GM18508 (cell line): ENCODE measurements around the gene APOC3.
"Not testable (repeated sequence)": the region's sequence is repeated elsewhere in the genome, so short reads cannot be mapped to it uniquely, and the experiment has no call there.

Experiments used
- ATAC-seq: cut with Tn5 transposase; IDR thresholded peaks from one replicate; pipeline ENCODE4 v1.9.1; 2021; ENCODE audit warnings: moderate number of reproducible peaks; ENCODE audit not compliant: insufficient read depth, unreplicated experiment

Gene APOC3

DNA sequence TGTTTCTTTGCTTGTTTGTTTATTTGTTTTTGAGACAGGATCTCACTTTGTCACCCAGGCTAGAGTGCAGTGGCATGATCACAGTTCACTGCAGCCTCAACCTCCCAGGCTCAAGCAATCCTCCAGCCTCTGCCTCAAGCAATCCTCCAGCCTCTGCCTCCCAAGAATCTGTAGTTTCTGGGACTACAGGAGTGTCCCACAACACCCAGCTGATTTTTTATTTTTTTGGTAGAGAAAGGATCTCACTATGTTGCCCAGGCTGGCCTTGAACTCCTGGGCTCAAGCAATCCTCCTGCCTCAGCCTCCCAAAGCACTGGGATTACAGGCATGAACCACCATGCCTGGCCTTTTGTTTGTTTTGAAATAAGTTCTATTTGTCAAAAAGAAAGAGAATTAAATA, 28.0 kb upstream of the APOC3 start:
- not testable (repeated sequence) for ATAC-seq

DNA sequence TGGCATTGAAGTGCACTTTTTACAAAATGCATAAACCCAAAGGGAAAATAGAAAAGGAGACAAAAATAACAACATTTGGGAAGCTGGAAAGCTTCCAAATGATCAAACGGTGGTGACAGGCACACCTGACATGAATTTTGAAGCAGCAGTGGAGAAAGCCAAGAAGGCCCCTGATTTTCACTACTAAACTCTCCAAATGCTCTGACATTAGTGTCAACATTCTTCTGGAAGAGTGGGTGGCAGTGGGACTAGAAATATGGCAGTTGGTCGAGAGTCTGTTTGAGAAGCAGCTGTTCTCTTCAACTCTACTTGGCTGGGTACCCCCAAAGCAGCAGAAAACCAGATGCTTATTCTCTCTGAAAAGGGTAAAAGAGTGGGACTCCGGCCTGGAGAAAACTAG, 25.7 kb upstream of the APOC3 start:
- no peak for ATAC-seq

DNA sequence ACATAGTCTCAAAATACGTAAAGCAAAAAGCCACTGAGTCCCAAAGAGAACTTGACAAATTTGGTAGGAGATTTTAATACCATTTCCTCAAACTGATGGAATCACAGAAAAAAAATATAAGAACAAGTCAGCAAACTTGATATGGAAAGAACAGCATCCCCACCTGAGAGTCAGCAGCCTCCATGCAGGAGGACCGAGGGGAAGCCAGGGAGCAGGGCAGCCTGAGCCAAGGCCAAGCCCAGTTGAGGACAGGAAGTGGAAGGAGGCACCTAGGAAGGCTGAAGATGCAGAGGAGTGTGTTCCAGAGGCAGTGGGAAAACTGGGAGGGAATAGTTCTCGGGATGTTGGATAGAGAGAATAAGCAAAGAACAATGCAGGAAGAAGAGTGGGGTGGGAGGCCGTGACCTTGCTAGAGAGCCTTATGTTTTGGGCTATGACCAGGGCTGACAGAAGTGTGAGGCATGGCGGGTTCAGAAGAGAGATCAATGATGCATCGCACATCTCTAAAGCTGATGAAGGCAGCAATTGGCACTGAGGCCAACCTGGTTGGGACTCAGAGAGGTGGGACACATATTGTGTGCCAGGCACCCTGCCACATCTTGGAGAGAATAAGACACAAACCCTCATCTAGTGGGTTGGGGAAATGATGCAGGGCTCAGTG, 22.0 kb upstream of the APOC3 start:
- ATAC-seq, result no peak

DNA sequence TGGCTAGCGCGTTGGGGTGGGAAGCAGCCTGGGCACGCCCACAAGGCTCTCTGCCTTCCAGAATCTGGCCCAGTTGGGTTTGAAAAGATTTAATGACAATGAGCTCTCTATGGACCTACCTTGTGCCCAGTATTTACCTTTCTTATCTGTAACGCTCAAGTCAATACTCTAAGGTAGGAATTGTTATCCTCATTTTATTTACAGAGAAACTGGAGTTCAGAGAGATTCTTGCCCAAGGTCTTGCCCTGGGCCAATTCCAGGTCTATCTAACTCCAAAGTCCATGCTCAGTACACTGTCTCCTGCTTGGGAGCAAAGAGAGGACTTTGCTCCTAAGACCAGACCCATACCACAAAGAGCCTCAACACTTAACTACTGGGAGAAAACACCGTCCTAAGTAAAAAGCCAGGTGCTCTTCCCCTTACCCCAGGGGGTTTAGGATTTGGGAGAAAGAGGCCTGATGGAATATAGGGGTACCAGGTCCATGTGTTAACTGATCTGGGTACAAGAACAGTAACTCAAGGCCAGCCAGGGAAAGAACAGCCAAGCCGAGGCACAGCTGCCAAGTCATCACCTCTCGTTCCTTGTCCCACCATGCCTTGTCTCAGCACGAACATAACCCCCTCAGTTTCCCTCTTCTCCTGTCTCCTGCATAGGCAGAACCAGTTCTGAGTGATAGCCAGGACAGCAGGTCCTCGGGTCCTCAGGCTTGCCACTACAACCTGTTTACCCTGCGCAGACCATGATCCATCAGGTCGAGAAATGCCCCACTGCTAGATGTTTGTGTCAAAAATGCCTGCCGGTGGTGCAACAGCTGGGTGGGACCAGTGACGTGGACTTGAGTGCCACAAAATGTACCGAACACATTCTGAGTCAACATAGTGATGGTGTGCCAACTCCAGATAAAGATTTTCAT, 21.2 kb upstream of the APOC3 start:
- no peak for ATAC-seq

DNA sequence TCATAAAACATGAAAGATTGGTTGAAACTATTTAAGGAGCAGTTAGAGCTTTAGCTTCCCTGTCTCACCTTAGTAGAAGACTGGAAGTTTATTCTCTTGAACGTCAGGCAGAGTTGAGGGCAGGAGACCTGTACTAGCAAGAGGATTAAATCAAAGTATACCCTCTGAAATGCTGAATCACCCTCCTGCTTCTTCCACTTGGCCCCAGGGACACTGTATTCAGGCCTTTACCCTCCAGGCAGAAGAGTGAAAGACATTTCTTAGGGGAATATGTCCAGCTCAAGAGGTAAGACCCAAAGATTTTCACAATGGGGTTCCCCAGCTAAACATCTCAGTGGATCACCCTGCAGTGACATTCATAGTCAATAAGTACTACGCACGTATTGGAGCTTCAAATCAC, 18.5 kb upstream of the APOC3 start:
- no peak for ATAC-seq

DNA sequence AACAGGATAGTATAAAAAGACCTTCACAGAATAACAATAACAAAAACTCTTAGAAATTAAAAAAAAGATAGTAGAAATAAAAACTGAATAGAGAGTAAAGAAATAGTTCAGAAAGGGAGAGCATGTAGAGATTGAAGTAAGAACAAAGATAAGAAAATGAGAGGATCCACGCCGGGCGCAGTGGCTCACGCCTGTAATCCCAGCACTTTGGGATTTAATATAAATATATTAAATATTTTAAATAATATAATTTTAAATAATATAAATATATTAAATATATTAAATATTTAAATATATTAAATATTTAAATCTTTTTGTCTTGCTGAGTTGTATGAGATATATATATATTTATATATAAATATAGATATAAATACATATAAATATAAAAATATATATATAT, 17.6 kb upstream of the APOC3 start:
- ATAC-seq, result no peak

DNA sequence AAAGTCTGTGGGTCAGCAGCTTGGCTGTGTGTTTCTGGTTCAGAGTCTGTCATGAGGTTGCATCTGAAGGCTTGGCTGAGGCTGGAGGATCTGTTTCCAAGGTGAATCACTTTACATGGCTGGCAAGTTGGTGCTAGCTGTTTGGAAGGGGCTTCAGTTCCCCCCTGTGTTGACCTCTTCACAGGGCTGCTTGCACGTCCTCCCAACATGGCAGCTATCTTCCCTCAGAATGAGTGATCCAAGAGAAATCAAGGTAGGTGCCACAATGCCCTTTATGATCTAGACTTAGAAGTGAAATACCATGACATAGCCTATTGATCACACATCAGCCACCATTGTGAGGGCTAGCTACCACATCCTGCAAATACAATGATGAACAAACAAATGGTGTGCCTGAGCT, 16.5 kb upstream of the APOC3 start:
- no peak for ATAC-seq

DNA sequence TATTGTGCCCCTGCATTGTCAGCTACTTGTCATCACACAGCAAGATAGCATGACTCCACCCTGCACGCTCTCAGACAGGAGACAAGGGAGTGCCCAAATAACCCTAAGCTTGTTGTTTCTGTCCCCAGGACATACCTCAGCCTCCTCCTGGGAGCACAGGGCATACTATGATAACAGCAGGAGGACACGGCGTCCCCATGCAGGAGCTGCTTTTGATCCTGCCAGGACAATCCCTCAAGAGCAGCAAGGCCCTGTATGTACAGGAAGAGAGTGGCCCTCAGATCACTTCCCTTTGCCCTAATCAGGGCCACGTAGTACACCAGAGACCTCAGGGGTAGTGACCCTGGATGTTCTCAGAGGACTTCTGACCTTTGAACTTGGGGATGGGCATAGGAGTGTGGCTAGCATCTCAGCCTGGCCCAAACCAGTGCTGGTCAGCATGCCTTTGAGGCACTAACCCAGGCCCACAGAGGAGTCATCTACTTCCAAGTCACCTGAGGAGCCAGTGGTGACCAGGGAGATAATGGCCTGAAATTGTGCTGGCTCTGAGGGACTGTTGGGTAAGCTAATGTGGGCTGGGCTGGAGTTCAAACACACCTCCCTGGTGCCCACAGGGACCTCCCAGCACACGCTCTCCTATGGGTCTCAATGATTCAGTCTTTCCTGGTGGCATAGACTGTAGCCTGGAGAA, 15.8 kb upstream of the APOC3 start:
- ATAC-seq, result no peak

DNA sequence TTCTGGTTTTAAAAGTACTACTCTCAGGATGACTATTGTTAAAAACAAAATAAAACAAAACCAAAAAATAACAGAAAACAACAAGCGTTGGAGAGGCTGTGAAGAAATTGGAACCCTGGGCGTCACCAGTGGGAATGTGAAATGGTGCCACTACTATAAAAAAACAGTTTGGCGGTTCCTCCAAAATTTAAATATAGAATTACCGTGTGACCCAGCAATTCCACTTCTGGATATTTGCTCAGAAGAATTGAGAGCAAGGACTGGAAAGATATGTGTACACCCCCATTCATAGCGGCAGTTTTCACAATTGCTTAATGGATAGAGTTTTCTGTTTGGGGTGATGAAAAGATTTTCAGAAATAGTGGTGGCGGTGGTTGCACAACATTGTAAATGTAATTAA, 15.2 kb upstream of the APOC3 start:
- no peak for ATAC-seq

DNA sequence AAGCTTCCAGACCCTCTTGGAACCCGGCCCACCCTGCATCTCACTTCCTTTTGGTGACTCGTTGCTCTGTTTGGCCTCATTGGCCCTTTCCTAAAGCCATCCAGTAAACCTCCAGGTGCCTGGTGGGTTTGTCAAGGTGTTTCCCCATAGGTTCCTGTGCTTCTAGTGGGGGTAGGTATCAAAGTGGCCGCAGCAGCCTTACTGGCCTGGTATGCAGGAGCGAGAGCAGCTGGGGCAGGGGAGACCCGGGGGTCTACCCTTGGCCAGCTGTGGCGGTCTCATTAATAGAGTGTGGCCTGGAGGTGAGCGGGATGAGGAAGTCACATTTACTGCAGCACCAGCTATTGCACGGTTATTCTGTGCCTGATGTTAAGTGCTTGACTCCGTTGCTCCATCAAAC, 10.7 kb upstream of the APOC3 start:
- ATAC-seq, result no peak

DNA sequence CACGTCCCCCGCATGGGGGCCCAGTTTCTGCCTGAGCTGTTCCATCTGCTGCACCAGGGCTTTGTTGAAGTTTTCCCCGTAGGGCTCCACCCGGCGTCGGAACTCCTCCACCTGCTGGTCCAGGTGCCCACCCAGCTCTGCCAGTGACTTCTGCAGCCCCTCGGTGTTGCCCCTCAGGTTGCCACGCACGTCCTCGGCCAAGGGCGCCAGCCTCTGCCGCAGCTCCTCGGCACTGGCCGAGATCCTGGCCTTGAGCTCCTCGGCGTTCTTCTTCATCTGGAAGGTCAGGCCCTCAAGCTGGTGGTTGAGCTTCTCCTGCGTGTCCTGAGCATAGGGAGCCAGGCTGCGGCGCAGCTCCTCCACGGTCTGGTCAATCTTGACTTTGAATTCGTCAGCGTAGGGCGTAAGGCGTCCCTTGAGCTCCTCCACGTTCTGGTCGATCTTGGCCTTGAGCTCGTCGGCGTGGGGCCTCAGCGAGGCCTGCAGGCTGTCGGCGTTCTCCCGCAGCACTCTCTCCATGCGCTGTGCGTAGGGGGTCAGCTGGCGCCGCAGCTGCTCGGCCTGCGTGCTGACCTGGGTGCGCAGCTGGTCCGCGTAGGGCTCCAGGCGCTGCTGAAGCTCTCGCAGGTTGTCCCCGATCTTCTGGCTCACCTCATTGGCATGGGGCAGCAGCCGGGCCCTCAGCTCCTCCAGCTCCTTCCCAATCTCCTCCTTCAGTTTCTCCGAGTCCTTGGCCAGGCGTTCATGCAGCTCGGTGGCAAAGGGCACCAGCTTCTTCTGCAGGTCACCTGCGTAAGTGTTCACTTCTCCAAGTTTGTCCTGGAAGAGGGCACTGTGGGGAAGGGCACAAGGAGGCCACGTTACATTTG, 8.4 kb upstream of the APOC3 start:
- ATAC-seq, result no peak

DNA sequence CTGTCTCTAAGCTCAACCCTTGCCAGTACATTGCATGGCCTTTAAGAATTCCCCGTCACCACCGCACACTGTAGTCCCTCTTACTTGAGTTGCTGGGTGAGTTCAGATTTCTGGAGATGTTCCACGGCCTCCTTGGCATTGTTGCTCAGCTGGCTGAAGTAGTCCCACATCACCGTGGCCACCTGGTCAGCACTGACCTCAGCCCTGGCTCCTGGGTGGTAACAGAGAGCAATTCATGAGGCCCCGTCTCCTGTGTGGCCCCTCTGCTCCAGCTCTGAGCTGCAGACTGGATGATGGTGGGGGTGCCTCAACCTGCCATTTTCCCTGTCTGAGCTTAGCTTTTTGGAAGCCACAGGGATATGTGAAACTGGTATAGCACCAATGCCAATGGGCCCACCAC, 7.1 kb upstream of the APOC3 start:
- ATAC-seq, result no peak

DNA sequence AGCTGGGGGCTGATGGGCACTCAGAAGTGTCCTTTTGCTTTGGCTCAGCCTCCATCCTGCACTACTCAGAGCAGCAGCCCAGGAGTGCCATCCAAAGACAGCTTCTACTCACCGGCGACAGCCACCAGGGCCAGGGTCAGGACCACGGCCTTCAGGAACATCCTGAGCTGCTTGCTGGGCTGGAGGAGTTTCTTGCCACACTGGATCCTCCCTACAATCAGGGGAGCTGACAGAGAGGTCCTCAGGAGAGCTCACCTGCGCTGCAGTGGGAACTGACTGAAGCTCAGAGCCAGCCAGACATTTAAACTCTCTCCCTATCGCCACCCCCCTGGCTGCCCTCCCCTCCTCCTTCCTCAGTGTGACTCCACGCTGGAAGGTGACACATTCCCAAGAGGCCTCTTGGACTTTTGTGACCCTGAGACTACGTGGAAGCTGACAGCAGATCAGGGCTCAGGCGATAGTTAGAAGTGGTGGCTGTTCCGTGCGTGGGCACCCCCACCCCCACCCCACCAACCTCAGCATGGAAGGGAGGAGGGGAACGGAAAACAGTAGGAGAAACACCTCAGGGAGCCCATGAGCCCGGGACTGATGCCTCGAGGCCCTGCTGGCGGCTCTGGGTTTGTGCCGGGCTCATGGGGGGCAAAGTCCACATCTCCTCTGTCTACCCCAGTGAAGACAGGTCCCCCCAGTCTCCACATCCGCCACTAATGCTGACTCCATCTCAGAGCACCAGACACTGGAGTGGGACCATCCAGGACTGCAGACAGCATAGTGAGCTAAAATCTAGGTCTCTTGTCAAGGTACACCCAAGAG, 6.5 kb upstream of the APOC3 start, which contains the start of gene APOA4:
Gene APOA4, minus strand, starts transcription at position 274 of the 813 bp plus-strand sequence. Its CDS starts 113 bp downstream, at position 161.
- ATAC-seq, result no peak

DNA sequence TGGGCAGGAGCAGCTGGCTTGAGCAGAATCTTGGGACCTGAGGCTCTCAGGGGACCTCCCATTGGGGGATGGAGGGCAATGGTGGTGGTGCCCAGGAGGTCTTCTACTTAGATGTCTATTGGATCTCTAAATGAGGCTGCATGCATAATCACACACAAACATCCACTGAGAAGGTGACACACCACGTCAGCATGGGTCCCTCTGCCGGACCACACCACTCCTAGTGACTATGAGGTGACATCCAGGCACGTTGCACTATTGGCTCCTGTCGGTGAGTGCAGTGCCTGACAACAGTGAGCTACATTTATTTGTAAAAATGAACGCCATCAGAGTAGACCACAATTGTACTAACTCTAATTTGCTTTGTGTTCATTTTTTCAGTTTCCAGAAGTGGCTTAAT, 4.3 kb upstream of the APOC3 start:
- ATAC-seq, result no peak

DNA sequence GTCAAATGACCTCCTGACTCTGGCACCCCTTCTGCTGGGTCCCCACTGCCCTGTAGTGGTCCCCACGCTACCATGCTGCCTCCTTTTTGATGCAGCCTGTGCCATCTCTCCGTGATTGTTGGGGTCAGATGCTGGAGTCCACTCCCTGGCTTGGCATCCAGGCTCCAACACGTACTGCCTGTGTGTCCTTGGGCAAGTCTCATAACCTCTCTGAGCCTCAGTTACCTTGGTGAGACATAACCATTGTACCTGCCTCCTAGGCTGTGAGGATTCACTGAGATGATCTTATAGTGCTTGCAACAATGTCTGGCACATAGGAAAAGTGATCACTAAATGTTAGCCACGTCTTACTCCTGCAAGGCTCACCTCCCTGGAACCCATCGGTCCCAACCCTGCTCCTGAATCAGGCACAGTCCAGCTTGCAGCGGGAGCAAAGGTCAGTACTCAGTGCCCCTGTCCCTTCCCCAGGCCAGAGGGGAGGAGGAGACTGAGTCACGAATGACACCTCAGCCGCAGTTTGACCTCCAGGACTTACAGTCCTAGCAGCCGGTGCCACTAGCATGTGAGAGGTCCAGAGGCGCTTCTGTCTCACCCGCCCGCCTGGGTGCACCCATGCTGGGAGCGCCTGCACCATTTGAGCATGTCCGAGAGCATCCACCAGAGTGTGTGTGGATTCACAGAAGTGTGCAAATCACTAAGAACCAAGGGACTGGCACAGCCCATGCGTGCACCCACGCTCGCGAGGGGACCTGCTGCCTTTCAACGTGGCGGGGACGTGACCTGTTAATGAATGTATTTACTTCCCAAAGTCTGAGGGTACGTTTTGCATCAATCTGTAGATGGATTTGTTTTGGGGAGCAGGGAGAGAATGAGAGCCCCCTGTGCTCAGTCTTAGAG, 3.6 kb upstream of the APOC3 start:
- ATAC-seq, result no peak

DNA sequence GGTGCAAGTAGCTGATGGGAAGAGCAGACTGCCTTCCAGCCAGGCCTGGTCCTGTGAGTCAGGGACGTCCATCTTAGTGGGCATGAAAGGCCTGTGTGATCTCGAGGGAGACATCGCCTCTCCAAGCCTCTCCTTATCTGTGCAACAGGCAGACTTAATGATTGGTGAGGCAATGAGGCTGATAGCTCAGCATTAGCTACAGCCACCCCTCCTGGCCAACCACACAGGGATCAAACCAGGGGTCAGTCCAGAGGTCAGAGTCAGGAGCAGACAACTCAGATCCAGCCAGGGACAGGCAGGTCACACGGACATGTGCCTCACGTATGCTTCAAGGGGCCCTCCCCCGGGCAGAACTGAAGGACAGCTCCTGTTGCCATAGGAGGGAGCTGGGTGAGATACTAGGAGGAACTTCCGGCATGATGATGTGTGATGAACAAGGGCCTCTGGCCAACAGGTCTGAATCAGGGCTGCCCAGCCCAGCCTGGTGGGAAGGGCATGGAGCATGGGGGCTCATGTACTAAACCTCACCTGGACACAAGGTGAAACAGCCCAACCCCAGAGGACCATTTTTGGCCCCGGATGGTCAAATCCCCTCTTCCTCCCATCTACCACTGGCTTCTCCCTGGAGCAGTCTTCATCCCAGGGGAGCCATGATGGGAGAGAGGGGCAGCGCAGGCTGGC, 2.8 kb upstream of the APOC3 start:
- ATAC-seq, result no peak

DNA sequence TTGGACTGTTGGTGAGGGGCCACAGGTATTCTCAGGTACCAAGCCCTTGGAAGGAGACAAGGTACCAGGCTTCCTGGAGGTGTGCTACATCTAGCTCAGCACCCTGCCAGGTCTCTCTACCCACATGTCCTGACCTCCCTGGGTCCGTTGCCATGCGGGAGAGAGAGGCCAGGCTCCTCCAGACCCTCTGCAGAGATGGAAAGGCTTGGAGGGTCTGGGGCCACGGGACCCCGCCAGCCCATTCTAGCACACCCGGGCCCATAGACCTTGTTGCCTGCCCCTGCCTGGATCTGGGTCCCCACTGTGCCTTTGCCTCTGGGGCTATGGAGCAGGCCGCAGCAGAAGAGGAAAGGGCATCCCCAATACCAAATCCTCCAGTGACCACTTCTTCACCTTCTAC, 2.2 kb upstream of the APOC3 start:
- ATAC-seq, result no peak
